Caki2 (cell line): ENCODE results near the gene SOX5. TPM values are rescaled to one million over a fixed set of nuclear protein-coding genes. Genes with fewer than 3 reads are reported as not detected.

Experiments
- DNase-seq: peaks from one replicate; pipeline ENCODE4 v3.0.0-alpha.2; 2015; ENCODE audit warnings: low read depth
- in situ Hi-C: cut with HindIII; loops from 2 replicates; pipeline ENCODE4 v1.10.0; 2016; ENCODE audit warnings: low sequenced_read_pairs, low pct_unique_long_range_greater_than_20kb, mixed read lengths
- total RNA-seq: library from RNA; depleted of rRNA; stranded (reverse); fragments of >200 nt; shearing (Covaris generic); gene quantifications from 2 replicates; pipeline ENCODE4 v1.2.3, GENCODE V29; 2014; ENCODE audit warnings: low replicate concordance

SOX5 gene
- total RNA-seq, 1 experiment from 2014 or later, result not detected

DNA sequence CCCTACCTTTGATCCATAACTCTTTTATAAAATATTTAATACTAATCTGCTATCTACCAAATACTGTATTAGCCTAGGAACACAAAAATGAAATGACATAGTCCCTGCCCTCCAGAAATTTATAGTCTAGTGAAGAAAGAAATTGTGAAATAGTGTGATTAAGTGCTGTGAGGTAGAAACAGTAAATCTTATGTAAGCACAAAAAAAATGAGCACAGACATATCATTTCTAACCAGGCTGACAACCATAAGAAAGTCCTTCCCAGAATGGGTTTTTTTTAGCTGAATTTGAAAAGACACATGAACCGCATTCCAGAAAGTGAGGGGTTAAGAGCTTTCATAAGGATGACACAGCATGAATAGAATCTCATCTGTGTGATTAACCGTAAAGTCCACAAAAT, 145.9 kb downstream of the SOX5 start:
- in situ Hi-C loops, result no loop called here
- DNase-seq, result peak; percentile 2

DNA sequence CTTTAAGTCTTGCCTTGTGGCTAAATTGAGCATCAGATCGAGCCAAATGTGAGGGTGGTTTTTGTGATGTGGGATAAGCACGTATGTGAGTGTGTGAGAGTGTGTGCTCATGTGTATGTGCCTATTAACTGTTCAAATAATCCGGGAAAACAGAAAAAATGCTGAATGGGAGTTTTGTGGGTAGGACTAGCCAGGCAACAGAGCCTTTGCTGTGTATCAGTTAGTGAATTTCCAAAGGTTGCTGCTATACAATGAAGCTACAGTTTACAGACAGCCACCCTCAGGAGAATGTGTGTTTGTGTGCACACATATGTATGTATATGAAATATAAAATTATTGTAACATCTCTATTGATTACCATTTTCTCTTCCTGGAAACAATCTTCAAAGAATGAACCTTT, 154.0 kb downstream of the SOX5 start:
- in situ Hi-C loops, result no loop called here
- no peak for DNase-seq

DNA sequence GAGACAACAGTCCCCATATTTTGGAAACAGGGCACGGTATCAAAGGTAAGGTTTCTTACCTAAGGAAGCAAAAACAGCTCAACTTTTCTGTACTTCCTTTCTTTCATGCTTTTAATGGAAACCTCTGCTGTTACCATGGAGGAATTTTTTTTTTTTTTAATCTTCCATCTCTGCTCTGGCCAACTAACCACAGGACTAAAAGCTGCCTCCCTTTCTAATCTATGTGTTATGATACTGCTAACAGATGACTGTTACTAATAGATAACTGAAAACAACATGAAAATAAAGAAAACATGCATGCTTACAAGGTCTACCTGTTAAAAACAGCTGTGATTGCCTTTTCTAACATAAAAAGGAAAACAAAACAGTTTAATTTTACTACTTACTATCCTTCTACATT, 168.4 kb downstream of the SOX5 start:
- in situ Hi-C loops, result no loop called here
- no peak for DNase-seq

DNA sequence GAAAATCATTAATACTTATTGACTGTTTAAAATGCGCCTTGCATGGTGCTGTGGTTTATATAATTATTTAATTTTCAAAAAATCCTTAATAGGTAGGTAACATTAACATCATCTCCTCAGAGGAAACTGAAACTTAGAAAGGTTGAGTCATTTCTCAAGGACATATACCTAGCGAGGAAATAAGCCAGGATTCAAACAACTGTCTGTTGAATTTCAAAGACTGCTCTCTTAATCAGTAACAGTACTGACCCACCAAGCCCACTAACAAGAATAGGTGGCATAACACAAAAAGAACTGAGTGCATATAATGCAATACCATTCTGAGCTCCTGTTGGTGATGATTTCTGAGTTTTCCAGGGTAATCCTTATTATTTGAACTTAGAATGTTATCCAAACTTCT, 174.3 kb downstream of the SOX5 start:
- in situ Hi-C loops, result no loop called here
- no peak for DNase-seq

DNA sequence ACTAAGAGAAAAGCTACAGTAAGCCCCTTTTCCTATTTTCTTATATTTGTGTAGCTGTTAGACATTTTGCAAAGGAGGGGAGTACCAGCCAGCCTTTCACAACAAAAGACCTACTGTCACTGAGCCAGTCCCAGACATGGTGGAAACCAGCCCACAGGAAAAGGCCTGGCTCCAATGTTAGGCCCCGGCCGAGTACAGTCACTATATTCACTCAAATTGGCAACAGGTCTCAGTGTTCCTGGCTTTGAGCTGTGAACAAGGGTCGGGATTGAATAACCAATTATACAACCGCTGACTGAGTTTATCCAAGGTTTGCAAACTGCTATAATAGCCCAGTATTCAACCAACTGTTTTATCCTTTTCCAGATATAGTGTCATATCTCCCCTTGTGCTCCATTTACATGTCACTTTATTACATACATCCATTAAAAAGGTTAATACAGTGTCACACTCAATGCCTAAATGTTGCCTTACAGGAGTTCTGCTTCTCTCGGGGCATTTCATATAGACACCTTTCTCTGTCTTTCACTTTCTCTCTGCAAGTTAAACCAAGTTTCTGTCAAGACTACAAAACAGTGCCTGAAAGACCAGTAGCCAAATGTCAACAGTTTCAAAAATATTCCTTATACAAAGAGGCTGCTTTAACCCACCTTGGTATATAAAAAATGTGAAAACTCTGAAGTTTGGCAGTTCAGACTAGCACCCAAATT, 178.1 kb downstream of the SOX5 start:
- in situ Hi-C loops, result no loop called here
- no peak for DNase-seq

DNA sequence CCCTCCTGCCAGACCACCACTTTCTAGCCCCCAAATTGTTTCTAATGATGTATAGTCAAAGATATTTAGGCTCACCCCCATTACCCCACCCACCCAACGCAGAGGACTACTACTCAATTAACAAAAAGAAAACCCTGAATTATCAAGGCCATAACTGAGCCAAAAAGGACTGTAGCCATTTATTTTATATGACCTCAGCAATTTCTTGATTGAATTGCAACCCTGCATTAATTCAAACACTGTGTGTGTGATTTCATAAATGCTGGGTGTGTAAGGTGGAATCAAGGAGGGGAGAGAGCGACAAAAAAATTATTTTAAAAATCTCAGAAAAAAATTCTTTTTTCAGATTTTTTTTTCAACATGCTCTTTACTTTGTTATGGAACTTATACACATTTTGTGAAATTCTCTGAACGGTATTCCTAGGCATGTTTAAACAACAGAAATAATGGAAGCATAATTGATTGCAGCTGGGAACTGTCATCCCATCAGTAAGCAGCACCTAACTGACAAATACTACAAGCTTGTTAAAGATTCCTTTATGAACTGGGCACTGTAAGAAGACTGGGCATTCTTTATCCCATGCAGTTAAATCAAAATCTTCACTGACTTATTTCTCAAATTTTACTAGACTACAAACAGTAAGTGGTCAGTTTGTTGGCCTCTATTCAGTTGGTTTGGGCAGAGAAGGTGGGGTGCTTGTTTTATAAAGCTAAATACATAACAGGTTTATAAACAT, 179.1 kb downstream of the SOX5 start:
- in situ Hi-C loops, result no loop called here
- no peak for DNase-seq

DNA sequence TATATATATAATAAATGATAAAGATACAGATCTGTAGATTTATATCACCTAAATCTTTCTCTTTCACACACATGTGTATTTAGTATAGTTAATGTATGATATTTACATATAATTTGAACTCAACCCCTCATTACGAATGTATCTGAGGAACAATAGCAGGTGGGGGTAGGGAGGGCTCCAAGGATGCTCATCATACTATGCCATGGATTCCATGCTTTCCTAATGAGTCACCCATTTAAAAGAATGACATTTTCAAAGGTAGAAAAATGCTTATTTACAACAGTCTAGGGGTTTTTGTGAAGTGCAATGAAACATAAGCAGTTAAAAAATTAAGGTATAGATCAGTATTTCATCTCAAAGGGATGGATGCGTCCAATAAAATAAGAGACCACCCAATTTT, 181.6 kb downstream of the SOX5 start:
- in situ Hi-C loops, result no loop called here
- DNase-seq, result no peak

DNA sequence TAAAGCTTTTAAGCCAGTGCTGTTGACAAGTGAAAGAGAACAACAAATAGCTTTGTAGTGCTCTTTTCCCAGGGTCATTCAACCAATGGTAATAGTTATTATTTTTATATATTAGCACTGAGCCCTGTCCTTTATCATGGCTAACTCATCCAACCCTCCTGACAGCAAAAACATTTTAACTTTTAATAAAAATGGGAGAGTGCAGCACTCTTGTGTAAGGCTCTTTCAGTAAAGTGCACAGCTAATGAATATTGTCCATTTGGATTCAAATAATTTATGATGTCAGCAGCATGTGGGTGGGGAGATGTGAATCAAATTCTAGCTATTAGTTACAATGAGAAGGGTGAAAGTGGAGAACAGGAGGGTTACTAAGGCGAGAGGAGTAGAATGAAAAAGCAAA, 185.7 kb downstream of the SOX5 start:
- in situ Hi-C loops, result no loop called here
- DNase-seq, result no peak

DNA sequence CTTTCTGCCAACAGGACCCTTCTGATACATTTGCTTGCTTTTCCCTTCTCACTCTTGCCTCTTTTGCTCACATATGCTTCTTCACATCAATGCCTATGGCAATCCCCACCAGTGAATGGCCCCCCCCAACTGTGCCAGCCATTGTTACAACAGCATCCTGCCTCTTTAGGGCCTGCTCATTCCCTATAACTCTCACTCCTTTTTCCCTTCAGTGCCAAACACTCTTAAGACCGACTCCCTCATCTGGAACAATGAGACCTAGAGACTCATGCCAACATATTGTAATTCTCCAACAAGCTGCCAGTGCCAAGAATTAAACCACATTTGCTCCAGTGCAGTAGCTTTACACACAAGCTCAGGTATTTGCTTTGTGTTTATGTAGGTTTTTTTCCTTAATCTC, 189.0 kb downstream of the SOX5 start:
- in situ Hi-C loops, result no loop called here
- DNase-seq, result no peak

DNA sequence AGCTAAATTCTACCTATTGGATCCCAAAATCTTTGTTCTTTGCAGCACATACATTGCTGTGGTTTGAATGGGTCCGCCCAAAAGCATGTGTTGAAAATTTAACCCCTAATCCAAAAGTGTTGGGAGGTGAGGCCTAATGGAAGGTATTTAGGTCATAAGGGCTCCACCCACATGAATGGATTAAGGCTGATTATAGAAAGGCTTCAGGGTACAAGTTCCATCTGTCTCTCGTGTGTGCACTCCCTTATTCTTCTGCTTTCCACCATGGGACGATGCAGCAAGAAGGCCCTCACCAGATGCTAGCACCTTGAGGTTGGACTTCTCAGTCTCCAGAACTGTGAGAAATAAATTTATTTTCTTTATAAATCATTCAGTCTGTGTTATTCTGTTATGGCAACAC, 190.9 kb downstream of the SOX5 start:
- DNase-seq, result no peak
- in situ Hi-C loops, result no loop called here

DNA sequence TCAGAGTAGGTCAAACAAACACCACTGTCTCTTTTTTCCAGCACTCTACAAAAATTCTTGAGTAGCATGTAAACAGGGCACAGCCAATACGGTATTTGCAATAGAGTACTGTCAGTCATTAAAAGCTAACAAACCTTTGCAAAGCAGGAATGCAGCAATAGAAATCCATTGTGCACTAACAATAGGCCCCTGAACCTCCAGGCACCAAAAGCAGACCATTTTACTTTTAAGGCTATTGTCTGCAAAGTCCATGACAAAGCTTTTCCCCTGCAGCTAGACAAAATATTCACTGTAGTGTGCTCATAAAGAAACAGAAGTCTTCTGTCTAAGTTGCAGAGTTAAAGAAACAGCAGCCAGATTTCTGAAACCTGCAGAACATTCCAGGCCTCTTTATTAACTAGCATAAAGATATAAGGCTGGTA, 191.9 kb downstream of the SOX5 start:
- DNase-seq, result no peak
- in situ Hi-C loops, result no loop called here

DNA sequence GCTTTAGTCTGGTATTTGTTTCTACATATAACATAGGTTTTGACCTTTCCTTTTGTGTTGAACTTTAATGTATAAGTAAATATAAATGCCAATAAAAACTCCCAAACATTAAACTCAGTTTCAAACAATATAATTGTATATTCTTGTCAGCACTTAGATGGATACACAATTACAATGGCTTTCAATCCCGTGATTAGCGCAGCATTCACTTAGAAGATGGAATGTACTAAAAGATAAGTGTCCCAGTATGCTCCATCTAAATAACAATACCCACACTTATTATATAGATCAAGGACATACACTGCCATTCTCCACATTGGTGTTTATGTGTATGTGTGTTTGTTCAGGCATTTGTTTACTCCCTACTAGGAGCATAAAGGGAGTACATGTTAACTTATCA, 193.1 kb downstream of the SOX5 start:
- in situ Hi-C loops, result no loop called here

DNA sequence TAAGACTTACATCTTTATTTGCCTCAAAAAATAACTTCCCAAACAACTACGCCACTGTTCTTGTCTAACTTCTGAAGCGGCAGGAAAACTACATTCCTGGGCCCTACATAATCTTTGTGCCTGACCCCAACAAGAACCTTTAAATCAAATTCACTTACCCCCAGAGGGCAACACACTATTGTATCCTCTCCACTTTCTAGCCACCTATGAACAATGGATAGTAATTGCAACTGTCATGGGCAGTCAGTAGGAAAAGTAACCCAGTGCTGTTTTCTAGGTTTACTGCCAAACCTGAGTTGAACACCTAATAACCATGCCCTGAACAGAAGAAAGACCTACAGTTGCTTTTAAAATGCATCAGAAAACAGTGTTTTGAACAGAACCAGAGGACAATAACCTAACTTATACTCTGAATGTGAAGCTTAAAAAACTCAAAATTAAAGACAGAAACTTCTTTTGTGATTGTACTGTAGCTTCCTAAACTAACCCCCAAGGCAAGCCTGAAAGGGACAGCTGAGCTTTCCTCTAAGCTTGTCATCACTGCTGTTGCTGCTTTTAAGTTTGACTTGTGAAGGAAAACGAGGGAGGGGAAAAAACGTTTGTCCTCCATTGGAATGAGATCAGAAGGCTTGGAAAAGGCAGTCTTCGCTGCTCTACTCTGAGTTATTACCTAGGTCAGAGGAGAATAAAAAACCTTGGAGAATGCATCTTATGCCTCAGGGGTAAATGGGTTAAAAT, 195.7 kb downstream of the SOX5 start:
- in situ Hi-C loops, result no loop called here

More for the DNA sequence above, 193.1 kb downstream of the SOX5 start:
- no peak for DNase-seq

DNA sequence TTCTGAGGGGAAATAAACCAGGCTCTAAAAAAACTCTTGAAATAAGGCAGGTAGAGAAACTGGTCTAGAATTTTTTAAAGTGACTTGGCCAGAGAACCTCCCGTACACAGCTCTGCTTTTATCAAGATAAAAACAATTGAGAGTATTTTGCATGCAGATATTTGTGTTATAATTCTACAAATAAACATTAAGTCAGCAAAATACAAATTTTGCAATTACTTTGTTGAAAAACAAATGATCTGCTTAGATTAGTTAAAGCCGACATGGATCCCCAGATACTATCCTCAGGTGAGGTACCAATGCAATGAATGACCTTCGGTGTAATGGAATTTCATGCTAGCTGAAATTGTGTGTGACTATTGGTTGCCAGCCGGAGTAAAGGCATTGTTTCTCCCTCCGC, 197.2 kb downstream of the SOX5 start:
- DNase-seq, result no peak
- in situ Hi-C loops, result no loop called here

More for the DNA sequence above, 195.7 kb downstream of the SOX5 start:
- DNase-seq, result no peak

DNA sequence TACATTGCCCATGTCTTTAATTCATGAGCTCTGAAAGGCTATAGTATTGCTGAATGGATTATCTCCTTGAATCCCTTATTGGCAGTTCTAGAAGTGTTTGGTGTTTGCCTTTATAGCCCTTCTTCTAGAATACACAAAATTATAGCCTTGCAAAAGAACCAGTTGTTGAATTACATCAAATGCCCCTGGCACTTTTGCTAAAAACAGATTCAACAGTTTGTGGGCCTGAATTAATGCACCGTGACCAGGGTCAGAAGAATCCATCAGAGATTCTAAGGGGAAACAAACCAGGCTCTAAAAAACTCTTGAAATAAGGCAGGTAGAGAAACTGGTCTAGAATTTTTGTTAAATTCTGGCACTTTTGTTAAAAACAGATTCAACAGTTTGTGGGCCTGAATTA, 197.8 kb downstream of the SOX5 start:
- no peak for DNase-seq
- in situ Hi-C loops, result no loop called here

DNA sequence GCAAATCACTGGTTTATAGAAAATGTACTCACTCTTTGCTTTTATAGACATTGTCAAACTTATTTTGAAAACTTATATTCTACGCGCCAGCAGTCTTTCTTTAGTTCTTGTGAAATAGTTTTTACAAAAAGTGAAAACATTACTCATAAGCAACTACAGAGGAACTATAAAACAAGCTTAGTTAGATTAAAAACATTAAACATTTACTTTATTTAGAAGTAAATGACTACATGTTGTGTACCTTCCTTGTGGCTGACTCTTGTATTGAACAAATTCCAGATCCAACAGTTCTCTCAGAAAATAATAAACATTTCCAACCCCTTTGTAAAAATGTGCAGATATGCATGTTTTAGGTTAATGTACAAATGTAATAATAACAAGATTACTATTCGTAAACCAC, 198.5 kb downstream of the SOX5 start:
- DNase-seq, result no peak
- in situ Hi-C loops, result no loop called here

DNA sequence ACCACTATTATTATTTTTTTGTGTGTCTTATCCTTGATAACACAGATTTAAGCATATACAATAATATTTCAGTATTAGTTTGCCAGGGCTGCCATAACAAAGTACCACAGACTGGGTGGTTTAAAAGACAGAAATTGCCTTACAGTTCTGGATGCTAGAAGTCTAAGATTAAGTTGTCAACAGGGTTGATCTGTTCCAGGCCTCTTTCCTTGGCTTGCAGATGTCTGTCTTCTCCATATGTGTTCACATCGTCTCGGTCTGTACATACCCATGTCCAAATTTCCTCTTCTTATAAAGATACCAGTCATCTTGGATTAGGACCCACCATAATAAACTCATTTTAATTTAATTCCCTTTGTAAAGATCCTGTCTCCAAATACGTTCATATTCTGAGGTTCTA, 204.8 kb downstream of the SOX5 start:
- no peak for DNase-seq
- in situ Hi-C loops, result no loop called here

DNA sequence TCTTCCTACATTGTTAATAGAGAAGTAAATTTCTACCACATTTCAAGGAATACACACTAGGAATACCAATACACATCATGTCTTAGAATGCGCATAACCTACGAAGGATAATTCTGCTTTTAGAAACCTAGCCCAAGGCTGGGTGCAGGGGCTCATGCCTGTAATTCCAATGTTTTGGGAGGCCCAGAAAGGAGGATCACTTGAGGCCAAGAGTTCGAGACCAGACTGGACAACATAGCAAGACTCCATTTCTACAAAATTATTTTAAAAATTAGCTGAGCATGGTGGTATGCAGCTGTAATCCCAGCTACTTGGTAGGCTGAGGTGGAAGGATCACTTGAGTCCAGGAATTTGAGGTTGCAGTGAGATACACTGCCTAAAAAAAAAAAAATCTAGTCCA, 206.9 kb downstream of the SOX5 start:
- in situ Hi-C loops, result no loop called here
- no peak for DNase-seq

DNA sequence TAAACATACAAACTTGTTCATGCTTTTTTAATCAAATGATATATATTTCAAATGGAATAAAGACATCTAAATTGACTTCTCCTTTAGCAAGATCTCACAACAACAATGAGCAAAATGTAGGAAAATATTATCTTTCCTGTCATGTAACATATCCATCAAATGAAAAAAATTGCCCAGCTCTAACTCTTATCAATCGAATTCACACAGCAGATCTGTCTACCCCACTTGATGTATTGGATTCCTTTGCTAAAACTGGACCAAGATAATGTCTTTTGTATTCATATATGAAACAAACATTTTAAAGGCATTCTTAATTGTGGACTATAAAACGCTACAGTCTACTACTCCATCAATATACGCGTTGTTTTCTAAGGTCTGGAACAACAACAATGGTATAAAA, 218.0 kb downstream of the SOX5 start:
- DNase-seq, result no peak
- in situ Hi-C loops, result no loop called here
